ENCODE measurements around the gene ZSCAN5B. TPM values are rescaled to one million over a fixed set of nuclear protein-coding genes. Genes with fewer than 3 reads are reported as not detected.

The ZSCAN5B gene
- total and polyA plus RNA-seq, 9 of the 15 experiments (the other 6 are each of a cell fraction or from before 2014, with no cell fraction given) = 0.03 to 0.07 TPM; not detected in 7

DNA sequence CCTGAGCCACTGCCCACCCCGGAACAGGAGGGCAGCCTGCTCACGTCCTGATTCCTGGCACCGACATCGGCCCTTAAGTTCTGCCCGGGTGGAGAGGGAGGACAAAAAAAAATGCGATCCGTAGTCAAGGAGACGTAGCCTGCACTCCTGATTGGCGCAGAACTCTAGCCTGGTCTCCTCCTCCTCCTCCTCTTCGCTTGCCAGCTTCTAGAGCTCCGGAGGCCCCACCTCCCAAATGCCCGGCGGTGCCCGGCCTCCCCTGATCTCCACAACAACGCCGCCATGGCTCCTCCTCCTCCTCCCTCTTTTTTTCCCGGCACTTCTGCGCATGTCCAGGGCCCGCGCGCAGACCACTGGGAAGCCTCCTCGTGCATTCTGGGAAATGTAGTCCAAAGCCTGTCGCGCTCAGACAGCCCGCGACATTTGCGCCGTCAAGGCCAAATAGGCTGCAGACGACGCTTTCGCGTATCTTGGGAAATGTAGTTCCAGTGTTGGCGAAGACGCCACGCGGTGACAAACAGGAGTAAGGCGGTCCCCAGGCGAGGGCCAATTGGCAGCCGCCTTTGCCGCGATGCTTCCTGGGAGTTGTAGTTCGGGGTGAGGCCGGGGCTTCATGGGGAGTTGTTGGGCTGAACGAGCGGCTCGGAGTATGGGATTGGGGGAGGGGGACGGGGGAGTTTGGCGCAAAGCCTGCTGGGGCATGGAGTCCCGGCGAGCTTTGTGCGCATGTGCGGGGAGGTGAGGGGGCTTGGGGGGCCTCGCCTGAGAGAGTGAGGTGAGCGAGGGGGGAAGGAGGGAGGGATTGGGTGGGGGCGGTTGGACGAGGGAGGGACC lies 56.8 kb downstream of the ZSCAN5B start, which contains the start of gene ZNF444 (continued):
- TF ChIP-seq CHD1 (IDR thresholded peaks at IDR 0.05; ENCODE audit: low read length) = no peak
- no peak for TF ChIP-seq CC2D1A (IDR thresholded peaks at IDR 0.05)
- no peak for TF ChIP-seq ZKSCAN1 (IDR thresholded peaks at IDR 0.05; ENCODE audit: low read depth, low read length)
- 0 out of 2 replicates have a peak, but pooled peaks have one; percentile 49 for TF ChIP-seq E2F1 (CRISPR knock-in tag; IDR thresholded peaks at IDR 0.05)
- no peak for TF ChIP-seq CBFB (CRISPR knock-in tag; IDR thresholded peaks at IDR 0.05)
- no peak for TF ChIP-seq MLX (CRISPR knock-in tag; conservative IDR thresholded peaks at IDR 0.05)
- no peak for TF ChIP-seq SP2 (IDR thresholded peaks at IDR 0.05; ENCODE audit: extremely low read depth, low read depth, low read length, poor library complexity, severe bottlenecking)
- no peak for TF ChIP-seq EHMT2 (IDR thresholded peaks at IDR 0.05)
- TF ChIP-seq, protein P1, sequence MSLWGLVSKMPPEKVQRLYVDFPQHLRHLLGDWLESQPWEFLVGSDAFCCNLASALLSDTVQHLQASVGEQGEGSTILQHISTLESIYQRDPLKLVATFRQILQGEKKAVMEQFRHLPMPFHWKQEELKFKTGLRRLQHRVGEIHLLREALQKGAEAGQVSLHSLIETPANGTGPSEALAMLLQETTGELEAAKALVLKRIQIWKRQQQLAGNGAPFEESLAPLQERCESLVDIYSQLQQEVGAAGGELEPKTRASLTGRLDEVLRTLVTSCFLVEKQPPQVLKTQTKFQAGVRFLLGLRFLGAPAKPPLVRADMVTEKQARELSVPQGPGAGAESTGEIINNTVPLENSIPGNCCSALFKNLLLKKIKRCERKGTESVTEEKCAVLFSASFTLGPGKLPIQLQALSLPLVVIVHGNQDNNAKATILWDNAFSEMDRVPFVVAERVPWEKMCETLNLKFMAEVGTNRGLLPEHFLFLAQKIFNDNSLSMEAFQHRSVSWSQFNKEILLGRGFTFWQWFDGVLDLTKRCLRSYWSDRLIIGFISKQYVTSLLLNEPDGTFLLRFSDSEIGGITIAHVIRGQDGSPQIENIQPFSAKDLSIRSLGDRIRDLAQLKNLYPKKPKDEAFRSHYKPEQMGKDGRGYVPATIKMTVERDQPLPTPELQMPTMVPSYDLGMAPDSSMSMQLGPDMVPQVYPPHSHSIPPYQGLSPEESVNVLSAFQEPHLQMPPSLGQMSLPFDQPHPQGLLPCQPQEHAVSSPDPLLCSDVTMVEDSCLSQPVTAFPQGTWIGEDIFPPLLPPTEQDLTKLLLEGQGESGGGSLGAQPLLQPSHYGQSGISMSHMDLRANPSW (CRISPR knock-in tag; IDR thresholded peaks at IDR 0.05) = peak; percentile 86; the same call in 1 of the 2 replicates
- no peak for TF ChIP-seq CBX8 (IDR thresholded peaks at IDR 0.05; ENCODE audit: borderline replicate concordance, extremely low read depth, low read depth, low read length, poor library complexity, severe bottlenecking)
- TF ChIP-seq NFE2L1 (tag; IDR thresholded peaks at IDR 0.05; ENCODE audit: borderline replicate concordance, low read depth) = no peak
- no peak for TF ChIP-seq ZNF282 (CRISPR knock-in tag; IDR thresholded peaks at IDR 0.05)
- TF ChIP-seq ATF7 (IDR thresholded peaks at IDR 0.05) = peak; percentile 82
- TF ChIP-seq BMI1 (IDR thresholded peaks at IDR 0.05; ENCODE audit: low read length) = no peak
- no peak for TF ChIP-seq ETV1 (tag; conservative IDR thresholded peaks at IDR 0.05; ENCODE audit: low read depth)
- no peak for TF ChIP-seq ZNF551 (CRISPR knock-in tag; IDR thresholded peaks at IDR 0.05)
- TF ChIP-seq PYGO2 (tag; IDR thresholded peaks at IDR 0.05) = no peak
- peak; percentile 12; the same call in 1 of the 2 replicates for TF ChIP-seq CTBP1 (IDR thresholded peaks at IDR 0.05; ENCODE audit: borderline replicate concordance)
- TF ChIP-seq NFRKB (IDR thresholded peaks at IDR 0.05; ENCODE audit: low read depth) = peak; percentile 94
- no peak for TF ChIP-seq ZSCAN29 (IDR thresholded peaks at IDR 0.05)
- no peak for TF ChIP-seq PHB2 (IDR thresholded peaks at IDR 0.05; ENCODE audit: low read depth)
- TF ChIP-seq, protein P2, sequence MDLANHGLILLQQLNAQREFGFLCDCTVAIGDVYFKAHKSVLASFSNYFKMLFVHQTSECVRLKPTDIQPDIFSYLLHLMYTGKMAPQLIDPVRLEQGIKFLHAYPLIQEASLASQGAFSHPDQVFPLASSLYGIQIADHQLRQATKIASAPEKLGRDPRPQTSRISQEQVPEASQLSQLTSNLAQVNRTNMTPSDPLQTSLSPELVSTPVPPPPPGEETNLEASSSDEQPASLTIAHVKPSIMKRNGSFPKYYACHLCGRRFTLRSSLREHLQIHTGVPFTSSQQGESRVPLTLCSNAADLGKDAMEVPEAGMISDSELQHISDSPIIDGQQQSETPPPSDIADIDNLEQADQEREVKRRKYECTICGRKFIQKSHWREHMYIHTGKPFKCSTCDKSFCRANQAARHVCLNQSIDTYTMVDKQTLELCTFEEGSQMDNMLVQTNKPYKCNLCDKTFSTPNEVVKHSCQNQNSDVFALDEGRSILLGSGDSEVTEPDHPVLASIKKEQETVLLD (IDR thresholded peaks at IDR 0.05) = peak; percentile 93
